ENCODE results near the gene PHF24. TPM values are rescaled to one million over a fixed set of nuclear protein-coding genes. Genes with fewer than 3 reads are reported as not detected.
"Not testable (repeated sequence)": the region's sequence is repeated elsewhere in the genome, so short reads cannot be mapped to it uniquely, and the experiment has no call there.

The PHF24 gene
- total and polyA plus RNA-seq, 7 donors: under 0.01 to 2.2 (median 0.67) TPM; not detected in 1

DNA sequence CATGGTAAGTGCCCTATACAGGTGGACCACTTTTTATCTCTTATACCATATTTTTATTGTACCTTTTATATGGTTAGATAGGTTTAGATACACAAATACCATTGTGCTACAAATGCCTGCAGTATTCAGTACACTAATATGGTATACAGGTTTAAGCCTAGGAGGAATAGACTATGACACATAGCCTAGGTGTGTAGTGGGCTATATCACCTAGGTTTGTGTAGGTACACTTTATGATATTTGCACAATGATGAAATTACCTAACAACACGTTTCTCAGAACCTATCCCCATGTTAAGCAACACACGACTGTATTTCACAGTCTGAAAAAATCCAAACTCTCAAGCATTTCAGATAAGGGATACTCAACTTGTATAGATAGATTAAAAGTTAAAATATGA lies 9.6 kb upstream of the PHF24 start:
- no peak overlapping the region for H3K4me3 ChIP-seq
- H3K27me3 ChIP-seq: no peaks in the 10 kb centered on the region
- no peaks in the 10 kb centered on the region for H3K4me1 ChIP-seq
- no peak overlapping the region for H3K27ac ChIP-seq
- H3K36me3 ChIP-seq: no peaks in the 10 kb centered on the region
- intact Hi-C loops (cut with DNase I): no loop called here
- TF ChIP-seq EP300 (IDR thresholded peaks at IDR 0.05) (no peak), POLR2AphosphoS5 (IDR thresholded peaks at IDR 0.05) (no peak), POLR2A (IDR thresholded peaks at IDR 0.05) (no peak)
- TF ChIP-seq, protein P1, sequence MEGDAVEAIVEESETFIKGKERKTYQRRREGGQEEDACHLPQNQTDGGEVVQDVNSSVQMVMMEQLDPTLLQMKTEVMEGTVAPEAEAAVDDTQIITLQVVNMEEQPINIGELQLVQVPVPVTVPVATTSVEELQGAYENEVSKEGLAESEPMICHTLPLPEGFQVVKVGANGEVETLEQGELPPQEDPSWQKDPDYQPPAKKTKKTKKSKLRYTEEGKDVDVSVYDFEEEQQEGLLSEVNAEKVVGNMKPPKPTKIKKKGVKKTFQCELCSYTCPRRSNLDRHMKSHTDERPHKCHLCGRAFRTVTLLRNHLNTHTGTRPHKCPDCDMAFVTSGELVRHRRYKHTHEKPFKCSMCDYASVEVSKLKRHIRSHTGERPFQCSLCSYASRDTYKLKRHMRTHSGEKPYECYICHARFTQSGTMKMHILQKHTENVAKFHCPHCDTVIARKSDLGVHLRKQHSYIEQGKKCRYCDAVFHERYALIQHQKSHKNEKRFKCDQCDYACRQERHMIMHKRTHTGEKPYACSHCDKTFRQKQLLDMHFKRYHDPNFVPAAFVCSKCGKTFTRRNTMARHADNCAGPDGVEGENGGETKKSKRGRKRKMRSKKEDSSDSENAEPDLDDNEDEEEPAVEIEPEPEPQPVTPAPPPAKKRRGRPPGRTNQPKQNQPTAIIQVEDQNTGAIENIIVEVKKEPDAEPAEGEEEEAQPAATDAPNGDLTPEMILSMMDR (IDR thresholded peaks at IDR 0.05): no peak
- no peaks in the 10 kb centered on the region for H3K9me3 ChIP-seq
- WGBS, 2 donors: 14 to 76% methylated on average over 2 of the region's 2 CpGs
- no peak for DNase-seq

DNA sequence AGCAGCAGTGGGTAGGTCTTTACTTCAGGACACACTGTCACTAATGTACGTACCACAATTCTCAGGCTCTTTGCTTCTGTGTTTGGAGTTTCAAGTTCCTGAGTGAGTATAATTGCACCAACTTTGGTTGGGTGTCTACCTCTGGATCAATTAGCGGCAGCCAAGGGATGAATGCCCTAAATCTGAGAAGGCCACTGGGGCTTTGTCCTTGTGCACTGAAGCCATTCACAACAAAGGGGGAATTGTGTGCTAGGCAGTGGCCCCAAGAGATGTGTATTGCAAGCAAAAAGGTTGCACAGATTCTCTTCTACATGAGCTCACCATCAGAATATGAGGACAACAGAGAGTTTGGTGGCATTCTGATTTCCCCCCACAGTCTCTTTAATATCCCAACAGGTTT lies 3.9 kb upstream of the PHF24 start:
- H3K36me3 ChIP-seq: no peaks in the 10 kb centered on the region
- 95% methylated on average over 2 of the region's 2 CpGs for WGBS, 2 donors
- no peak overlapping the region for H3K4me3 ChIP-seq
- no peaks in the 10 kb centered on the region for H3K9me3 ChIP-seq
- TF ChIP-seq POLR2A (IDR thresholded peaks at IDR 0.05): no peak
- no peak for TF ChIP-seq POLR2AphosphoS5 (IDR thresholded peaks at IDR 0.05)
- TF ChIP-seq EP300 (IDR thresholded peaks at IDR 0.05): no peak
- TF ChIP-seq, protein P1 (IDR thresholded peaks at IDR 0.05): no peak
- intact Hi-C loops (cut with DNase I): no loop called here
- H3K27me3 ChIP-seq: peaks cover 7 to 22% (median 13%) of the 10 kb centered on the region in 3 donors
- H3K27ac ChIP-seq: no peak overlapping the region
- no peak for DNase-seq
- H3K4me1 ChIP-seq: peaks cover 0 to 15% (median 11%) of the 10 kb centered on the region in 4 donors

DNA sequence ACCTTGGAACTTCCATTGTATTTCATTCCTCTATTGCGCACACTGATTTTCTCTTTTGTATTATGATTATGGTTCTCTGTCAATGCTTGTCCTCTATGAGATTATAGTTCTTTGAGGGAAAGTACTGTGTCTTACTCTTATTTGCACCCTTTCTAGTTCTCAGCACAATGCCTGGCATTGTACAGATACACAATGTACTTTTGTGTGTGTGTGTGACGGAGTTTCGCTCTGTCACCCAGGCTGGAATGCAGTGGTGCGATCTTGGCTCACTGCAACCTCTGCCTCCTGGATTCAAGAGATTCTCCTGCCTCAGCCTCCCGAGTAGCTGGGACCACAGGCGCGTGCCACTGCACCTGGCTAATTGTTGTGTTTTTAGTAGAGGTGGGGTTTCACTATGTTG lies 2.0 kb upstream of the PHF24 start:
- DNase-seq; H3K27ac ChIP-seq; H3K36me3 ChIP-seq; H3K9me3 ChIP-seq; H3K4me3 ChIP-seq; intact Hi-C loops (cut with DNase I): not testable (repeated sequence)
- 85 to 91% methylated on average over 7 of the region's 7 CpGs for WGBS, 2 donors
- H3K4me1 ChIP-seq: peaks cover 0 to 15% (median 11%) of the 10 kb centered on the region in 4 donors
- H3K27me3 ChIP-seq: peaks cover 9 to 31% (median 20%) of the 10 kb centered on the region in 3 donors

DNA sequence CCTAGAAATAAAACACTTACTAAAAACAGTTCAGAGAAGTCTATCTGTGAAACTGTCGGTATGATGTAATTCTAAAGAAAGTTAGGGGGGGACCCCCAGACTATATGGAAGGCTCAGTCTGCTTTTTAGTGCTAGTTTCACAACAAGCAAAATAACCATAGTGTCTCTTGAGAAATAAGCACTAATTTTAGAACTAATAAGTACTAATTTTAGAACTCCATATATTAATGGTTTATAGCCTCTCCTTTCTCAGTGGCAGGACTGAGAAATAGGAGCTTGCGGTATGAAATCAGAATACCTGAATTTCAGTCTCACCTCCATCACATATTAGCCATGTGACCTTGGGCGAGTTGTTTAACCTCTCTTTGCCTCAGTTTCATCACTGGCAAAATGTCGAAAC lies 1.4 kb upstream of the PHF24 start:
- TF ChIP-seq EP300 (IDR thresholded peaks at IDR 0.05): no peak
- TF ChIP-seq, protein P1 (IDR thresholded peaks at IDR 0.05): no peak
- no peak for TF ChIP-seq POLR2AphosphoS5 (IDR thresholded peaks at IDR 0.05)
- TF ChIP-seq POLR2A (IDR thresholded peaks at IDR 0.05): no peak
- intact Hi-C loops (cut with DNase I): no loop called here

DNA sequence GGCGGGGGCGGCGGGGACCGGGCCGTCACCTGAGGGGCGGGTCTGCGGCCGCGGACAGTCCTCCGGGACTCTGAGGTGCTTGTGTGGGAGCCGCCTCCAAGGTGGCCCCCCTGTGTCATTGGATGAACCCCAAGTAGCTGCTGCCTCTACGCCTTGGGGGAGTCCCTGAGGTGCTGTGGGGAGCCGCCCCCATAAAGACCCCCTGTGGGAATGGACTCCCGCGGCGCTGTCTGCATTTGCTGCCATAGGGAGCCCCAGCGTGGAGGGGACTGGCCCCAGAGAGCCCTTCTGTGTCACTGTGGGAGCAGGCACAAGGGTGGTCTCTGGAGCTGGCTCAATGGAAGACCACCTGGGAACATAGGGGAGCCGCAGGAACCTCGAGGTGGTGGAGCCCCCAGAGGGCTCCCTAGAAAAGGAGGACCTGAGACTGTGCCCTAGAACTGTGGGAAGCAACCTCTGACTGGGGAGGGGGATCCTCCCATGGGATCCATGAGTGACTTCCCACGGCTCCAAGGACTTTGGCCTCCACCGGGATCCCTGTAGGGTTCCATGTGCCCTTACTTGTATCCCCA lies 412 bp downstream of the PHF24 start:
- Histone ChIP-seq H3K36me3 (no peaks in the 10 kb centered on the region), H3K4me3 (peak overlapping the region in 3 of 4 donors; percentile 43 to 58 (median 57)), H3K27ac (no peak overlapping the region), H3K27me3 (peaks cover 15 to 31% (median 20%) of the 10 kb centered on the region in 3 donors), H3K9me3 (no peaks in the 10 kb centered on the region), H3K4me1 (peaks cover 0 to 15% (median 11%) of the 10 kb centered on the region in 4 donors)
- intact Hi-C loops (cut with DNase I): no loop called here
- TF ChIP-seq POLR2A (IDR thresholded peaks at IDR 0.05) (no peak), POLR2AphosphoS5 (IDR thresholded peaks at IDR 0.05) (no peak), EP300 (IDR thresholded peaks at IDR 0.05) (no peak)
- TF ChIP-seq, protein P1 (IDR thresholded peaks at IDR 0.05): no peak
- 8 to 13% methylated on average over 21 of the region's 21 CpGs for WGBS, 2 donors
- no peak for DNase-seq

More for the DNA sequence above, 1.4 kb upstream of the PHF24 start:
- H3K27ac ChIP-seq: no peak overlapping the region
- no peaks in the 10 kb centered on the region for H3K36me3 ChIP-seq
- DNase-seq: no peak
- no peak overlapping the region for H3K4me3 ChIP-seq
- H3K9me3 ChIP-seq: no peaks in the 10 kb centered on the region
- peaks cover 10 to 31% (median 20%) of the 10 kb centered on the region in 3 donors for H3K27me3 ChIP-seq
- WGBS, 2 donors: 76 to 79% methylated on average over 4 of the region's 4 CpGs
- peaks cover 0 to 15% (median 11%) of the 10 kb centered on the region in 4 donors for H3K4me1 ChIP-seq

Data from sigmoid colon (tissue), 7 donors.